ENCODE data around the gene ELL2.

GRCh38 chr5:95899006-95899405 lies 62.6 kb downstream of the ELL2 start:
- TF ChIP-seq CTCF (IDR thresholded peaks at IDR 0.05; ENCODE audit: insufficient read depth, low read depth, low read length): no peak
- TF ChIP-seq EZH2 (IDR thresholded peaks at IDR 0.05; ENCODE audit: insufficient read depth, low read length): no peak

All from astrocyte (in vitro differentiated cells and primary cell).